ENCODE measurements around the gene PLA2G7.

The PLA2G7 gene

DNA sequence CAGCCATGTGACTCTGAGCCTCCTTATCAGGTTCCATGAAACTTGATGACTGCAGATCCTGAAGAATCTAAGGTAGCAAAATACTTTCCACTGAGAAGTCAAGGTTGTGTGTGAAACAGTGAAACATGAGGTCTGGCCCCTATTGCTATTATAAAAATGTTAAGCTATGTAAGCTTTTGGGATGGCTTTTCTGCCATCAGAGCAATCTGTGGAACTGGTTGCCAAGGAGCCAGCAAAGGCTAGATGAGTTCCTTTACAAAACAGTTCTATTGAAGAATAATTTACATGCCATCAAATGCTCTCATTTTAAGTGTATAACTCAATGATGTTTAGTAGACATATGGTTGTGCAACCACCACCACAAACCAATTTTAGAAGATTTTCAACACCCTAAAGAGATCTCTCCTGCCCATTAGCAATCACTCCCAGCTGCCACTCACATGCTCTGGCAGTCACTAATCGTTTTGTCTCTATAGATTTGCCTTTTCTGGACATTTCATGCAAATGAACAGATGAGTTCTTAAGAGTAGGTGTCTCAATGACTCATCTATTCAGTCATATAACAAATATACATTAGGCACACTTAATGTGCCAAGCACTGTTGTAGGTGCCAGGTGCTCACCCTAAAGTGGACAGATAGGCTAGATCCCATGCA is 38.2 kb upstream of the PLA2G7 start:
- ATAC-seq = no peak
- no peak for TF ChIP-seq ZNF565 (CRISPR knock-in tag; conservative IDR thresholded peaks at IDR 0.05; ENCODE audit: low read depth)
- no peak for TF ChIP-seq ZNF70 (CRISPR knock-in tag; IDR thresholded peaks at IDR 0.05)
- no peak for TF ChIP-seq TCF4 (CRISPR knock-in tag; IDR thresholded peaks at IDR 0.05; ENCODE audit: borderline replicate concordance)
- TF ChIP-seq, protein P1, sequence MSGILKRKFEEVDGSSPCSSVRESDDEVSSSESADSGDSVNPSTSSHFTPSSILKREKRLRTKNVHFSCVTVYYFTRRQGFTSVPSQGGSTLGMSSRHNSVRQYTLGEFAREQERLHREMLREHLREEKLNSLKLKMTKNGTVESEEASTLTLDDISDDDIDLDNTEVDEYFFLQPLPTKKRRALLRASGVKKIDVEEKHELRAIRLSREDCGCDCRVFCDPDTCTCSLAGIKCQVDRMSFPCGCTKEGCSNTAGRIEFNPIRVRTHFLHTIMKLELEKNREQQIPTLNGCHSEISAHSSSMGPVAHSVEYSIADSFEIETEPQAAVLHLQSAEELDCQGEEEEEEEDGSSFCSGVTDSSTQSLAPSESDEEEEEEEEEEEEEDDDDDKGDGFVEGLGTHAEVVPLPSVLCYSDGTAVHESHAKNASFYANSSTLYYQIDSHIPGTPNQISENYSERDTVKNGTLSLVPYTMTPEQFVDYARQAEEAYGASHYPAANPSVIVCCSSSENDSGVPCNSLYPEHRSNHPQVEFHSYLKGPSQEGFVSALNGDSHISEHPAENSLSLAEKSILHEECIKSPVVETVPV (CRISPR knock-in tag; IDR thresholded peaks at IDR 0.05) = no peak
- no peak for TF ChIP-seq ISL1 (CRISPR knock-in tag; IDR thresholded peaks at IDR 0.05)
- TF ChIP-seq PPARA (CRISPR knock-in tag; IDR thresholded peaks at IDR 0.05; ENCODE audit: borderline replicate concordance) = no peak

DNA sequence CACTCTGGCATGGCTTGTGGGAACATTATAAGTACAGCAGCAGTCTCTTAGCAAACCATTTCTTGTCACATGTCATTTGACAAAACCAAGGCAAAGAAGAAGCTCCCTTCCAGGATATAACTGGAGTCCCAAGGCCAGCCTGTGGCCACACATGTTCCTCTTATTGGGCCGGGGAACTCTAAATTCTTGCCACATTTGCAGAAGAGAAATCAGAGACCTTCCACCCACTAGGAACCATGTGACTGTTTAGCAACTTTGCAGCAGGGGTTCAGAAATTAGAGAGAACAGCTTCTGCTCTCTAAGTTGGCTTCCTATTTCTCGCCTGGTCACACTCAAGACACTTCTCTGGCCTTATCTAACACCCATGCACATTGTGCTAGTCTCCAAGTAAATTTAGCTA is 37.6 kb upstream of the PLA2G7 start:
- TF ChIP-seq, protein P2, sequence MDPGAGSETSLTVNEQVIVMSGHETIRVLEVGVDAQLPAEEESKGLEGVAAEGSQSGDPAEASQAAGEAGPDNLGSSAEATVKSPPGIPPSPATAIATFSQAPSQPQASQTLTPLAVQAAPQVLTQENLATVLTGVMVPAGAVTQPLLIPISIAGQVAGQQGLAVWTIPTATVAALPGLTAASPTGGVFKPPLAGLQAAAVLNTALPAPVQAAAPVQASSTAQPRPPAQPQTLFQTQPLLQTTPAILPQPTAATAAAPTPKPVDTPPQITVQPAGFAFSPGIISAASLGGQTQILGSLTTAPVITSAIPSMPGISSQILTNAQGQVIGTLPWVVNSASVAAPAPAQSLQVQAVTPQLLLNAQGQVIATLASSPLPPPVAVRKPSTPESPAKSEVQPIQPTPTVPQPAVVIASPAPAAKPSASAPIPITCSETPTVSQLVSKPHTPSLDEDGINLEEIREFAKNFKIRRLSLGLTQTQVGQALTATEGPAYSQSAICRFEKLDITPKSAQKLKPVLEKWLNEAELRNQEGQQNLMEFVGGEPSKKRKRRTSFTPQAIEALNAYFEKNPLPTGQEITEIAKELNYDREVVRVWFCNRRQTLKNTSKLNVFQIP (CRISPR knock-in tag; IDR thresholded peaks at IDR 0.05; ENCODE audit: borderline replicate concordance, low read depth) = no peak
- no peak for TF ChIP-seq TCF4 (CRISPR knock-in tag; IDR thresholded peaks at IDR 0.05; ENCODE audit: borderline replicate concordance)
- no peak for TF ChIP-seq CSDC2 (CRISPR knock-in tag; IDR thresholded peaks at IDR 0.05)
- TF ChIP-seq ZFP30 (CRISPR knock-in tag; IDR thresholded peaks at IDR 0.05) = no peak
- TF ChIP-seq, protein P3, sequence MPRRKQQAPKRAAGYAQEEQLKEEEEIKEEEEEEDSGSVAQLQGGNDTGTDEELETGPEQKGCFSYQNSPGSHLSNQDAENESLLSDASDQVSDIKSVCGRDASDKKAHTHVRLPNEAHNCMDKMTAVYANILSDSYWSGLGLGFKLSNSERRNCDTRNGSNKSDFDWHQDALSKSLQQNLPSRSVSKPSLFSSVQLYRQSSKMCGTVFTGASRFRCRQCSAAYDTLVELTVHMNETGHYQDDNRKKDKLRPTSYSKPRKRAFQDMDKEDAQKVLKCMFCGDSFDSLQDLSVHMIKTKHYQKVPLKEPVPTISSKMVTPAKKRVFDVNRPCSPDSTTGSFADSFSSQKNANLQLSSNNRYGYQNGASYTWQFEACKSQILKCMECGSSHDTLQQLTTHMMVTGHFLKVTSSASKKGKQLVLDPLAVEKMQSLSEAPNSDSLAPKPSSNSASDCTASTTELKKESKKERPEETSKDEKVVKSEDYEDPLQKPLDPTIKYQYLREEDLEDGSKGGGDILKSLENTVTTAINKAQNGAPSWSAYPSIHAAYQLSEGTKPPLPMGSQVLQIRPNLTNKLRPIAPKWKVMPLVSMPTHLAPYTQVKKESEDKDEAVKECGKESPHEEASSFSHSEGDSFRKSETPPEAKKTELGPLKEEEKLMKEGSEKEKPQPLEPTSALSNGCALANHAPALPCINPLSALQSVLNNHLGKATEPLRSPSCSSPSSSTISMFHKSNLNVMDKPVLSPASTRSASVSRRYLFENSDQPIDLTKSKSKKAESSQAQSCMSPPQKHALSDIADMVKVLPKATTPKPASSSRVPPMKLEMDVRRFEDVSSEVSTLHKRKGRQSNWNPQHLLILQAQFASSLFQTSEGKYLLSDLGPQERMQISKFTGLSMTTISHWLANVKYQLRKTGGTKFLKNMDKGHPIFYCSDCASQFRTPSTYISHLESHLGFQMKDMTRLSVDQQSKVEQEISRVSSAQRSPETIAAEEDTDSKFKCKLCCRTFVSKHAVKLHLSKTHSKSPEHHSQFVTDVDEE (CRISPR knock-in tag; IDR thresholded peaks at IDR 0.05) = no peak
- TF ChIP-seq, protein P1 (CRISPR knock-in tag; IDR thresholded peaks at IDR 0.05) = no peak
- no peak for TF ChIP-seq ARNTL (CRISPR knock-in tag; IDR thresholded peaks at IDR 0.05; ENCODE audit: borderline replicate concordance, low read depth)
- TF ChIP-seq SNAI2 (CRISPR knock-in tag; IDR thresholded peaks at IDR 0.05) = no peak
- TF ChIP-seq BACH2 (CRISPR knock-in tag; IDR thresholded peaks at IDR 0.05; ENCODE audit: borderline replicate concordance) = no peak
- no peak for TF ChIP-seq ZNF70 (CRISPR knock-in tag; IDR thresholded peaks at IDR 0.05)
- no peak for TF ChIP-seq TOX (CRISPR knock-in tag; IDR thresholded peaks at IDR 0.05; ENCODE audit: borderline replicate concordance)
- no peak for TF ChIP-seq ZC3H10 (CRISPR knock-in tag; IDR thresholded peaks at IDR 0.05)
- TF ChIP-seq ZNF565 (CRISPR knock-in tag; conservative IDR thresholded peaks at IDR 0.05; ENCODE audit: low read depth) = no peak
- TF ChIP-seq ZFP3 (CRISPR knock-in tag; IDR thresholded peaks at IDR 0.05) = no peak
- no peak for TF ChIP-seq RARB (CRISPR knock-in tag; IDR thresholded peaks at IDR 0.05)
- TF ChIP-seq OSR1 (CRISPR knock-in tag; IDR thresholded peaks at IDR 0.05) = no peak
- TF ChIP-seq GLIS3 (CRISPR knock-in tag; IDR thresholded peaks at IDR 0.05) = no peak
- TF ChIP-seq ISL1 (CRISPR knock-in tag; IDR thresholded peaks at IDR 0.05) = no peak
- TF ChIP-seq, protein P4, sequence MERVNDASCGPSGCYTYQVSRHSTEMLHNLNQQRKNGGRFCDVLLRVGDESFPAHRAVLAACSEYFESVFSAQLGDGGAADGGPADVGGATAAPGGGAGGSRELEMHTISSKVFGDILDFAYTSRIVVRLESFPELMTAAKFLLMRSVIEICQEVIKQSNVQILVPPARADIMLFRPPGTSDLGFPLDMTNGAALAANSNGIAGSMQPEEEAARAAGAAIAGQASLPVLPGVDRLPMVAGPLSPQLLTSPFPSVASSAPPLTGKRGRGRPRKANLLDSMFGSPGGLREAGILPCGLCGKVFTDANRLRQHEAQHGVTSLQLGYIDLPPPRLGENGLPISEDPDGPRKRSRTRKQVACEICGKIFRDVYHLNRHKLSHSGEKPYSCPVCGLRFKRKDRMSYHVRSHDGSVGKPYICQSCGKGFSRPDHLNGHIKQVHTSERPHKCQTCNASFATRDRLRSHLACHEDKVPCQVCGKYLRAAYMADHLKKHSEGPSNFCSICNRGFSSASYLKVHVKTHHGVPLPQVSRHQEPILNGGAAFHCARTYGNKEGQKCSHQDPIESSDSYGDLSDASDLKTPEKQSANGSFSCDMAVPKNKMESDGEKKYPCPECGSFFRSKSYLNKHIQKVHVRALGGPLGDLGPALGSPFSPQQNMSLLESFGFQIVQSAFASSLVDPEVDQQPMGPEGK (CRISPR knock-in tag; IDR thresholded peaks at IDR 0.05; ENCODE audit: borderline replicate concordance) = no peak
- TF ChIP-seq ZNF8 (CRISPR knock-in tag; IDR thresholded peaks at IDR 0.05) = no peak
- no peak for ATAC-seq

DNA sequence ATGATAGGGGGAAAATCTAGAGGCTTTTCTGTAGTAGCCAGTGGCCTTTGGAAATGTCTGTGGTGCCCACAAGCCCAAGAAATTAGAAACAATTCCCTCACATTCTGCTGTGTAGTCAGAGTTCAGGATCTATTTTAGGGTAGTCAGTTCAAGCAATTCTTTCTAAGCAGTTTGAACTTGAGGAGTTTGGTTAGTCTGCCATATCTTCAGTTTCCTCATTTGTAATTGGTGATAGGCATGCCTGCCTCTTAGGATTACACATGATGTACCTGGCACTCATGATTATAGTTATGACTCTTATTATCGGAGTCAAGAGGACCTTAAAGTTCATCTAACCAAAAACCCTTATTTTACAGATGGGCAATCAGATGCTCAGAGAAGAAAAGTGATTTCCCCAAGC is 36.8 kb upstream of the PLA2G7 start:
- no peak for ATAC-seq
- TF ChIP-seq ZNF8 (CRISPR knock-in tag; IDR thresholded peaks at IDR 0.05) (no peak), OSR1 (CRISPR knock-in tag; IDR thresholded peaks at IDR 0.05) (no peak), ZNF565 (CRISPR knock-in tag; conservative IDR thresholded peaks at IDR 0.05; ENCODE audit: low read depth) (no peak), RARB (CRISPR knock-in tag; IDR thresholded peaks at IDR 0.05) (no peak), ARNTL (CRISPR knock-in tag; IDR thresholded peaks at IDR 0.05; ENCODE audit: borderline replicate concordance, low read depth) (no peak), ISL1 (CRISPR knock-in tag; IDR thresholded peaks at IDR 0.05) (no peak), TCF4 (CRISPR knock-in tag; IDR thresholded peaks at IDR 0.05; ENCODE audit: borderline replicate concordance) (no peak)
- TF ChIP-seq, protein P2 (CRISPR knock-in tag; IDR thresholded peaks at IDR 0.05; ENCODE audit: borderline replicate concordance, low read depth) = no peak
- TF ChIP-seq, protein P3 (CRISPR knock-in tag; IDR thresholded peaks at IDR 0.05) = no peak
